ENCODE measurements around the gene PTPRJ.

- no peak for TF ChIP-seq JUND (IDR thresholded peaks at IDR 0.05)
- TF ChIP-seq RXRA (IDR thresholded peaks at IDR 0.05), result no peak
Observed at GRCh38 chr11:47992959-47993820, 12.8 kb downstream of the PTPRJ start.

Measured in liver (tissue), 2 donors.